NCI-H526 treated with DMSO at 0.1 percent for 48 hours (cell line): ENCODE measurements around the gene MIA.
"Not testable (repeated sequence)": the region's sequence is repeated elsewhere in the genome, so short reads cannot be mapped to it uniquely, and the experiment has no call there.

Experiments
- DNase-seq: peaks from one replicate; lab custom pipeline; 2025; lab: John Stamatoyannopoulos, UW

Gene MIA

GRCh38 chr19:40750874-40751537, 24.3 kb upstream of the MIA start, which contains the start of gene SNRPA:
TSS of gene SNRPA (plus strand) at chr19:40751203. CDS start at chr19:40751409, 206 bp downstream.
- DNase-seq: peak; percentile 97

- no peak for DNase-seq
These were observed 23.0 kb upstream of the MIA start for GRCh38 chr19:40752257-40752781.

DNA sequence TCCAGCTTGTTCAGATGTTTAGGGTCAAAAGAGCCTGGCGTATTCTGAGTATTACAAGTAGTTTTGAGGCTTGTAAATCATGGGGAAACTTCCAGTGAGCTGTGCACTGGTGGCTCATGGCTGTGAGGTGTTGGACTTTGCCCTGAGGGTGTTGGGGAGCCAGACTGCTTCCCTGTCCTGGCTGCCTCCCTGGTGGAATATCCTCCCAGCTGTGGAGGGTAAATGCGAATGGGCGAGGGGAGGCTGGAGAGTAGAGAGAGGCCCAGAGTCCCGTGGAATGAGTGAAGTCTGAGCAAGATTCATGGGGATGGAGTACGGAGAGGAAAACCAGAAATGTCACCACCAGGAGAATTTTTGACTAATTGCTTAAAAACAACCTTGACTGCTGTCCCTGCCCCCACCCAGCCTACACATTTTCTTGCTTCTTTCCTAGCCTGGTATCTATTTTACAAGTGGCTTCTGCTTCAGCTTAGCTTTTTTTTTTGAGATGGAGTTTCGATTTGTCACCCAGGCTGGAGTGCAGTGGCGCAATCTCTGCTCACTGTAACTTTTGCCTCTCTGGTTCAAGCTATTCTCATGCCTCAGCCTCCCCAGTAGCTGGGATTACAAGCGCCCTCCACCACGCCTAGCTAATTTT, 20.6 kb upstream of the MIA start:
- no peak for DNase-seq

GRCh38 chr19:40755248-40755624, 20.1 kb upstream of the MIA start:
- DNase-seq: no peak

DNA sequence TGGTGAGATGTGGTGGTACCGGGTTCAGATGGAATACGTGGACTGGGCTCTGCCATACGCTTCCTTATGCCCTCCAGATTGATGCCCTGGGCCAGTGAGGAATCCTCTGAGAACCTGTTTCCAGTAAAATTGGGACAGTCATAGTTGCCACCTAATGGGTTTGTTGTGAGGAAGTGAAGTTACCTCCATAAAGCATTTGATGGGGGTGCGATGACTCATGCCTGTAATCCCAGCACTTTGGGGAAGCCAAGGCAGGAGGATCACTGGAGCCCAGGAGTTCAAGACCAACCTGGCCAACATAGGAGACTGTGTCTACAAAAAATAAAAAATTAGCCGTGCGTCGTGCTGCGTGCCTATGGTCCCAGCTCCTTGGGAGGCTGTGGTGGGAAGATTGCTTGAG, 19.5 kb upstream of the MIA start:
- DNase-seq: no peak

GRCh38 chr19:40756502-40757110, 18.7 kb upstream of the MIA start:
- DNase-seq: no peak

GRCh38 chr19:40758491-40758890, 16.8 kb upstream of the MIA start:
- no peak for DNase-seq

- no peak for DNase-seq
These were observed 16.0 kb upstream of the MIA start for GRCh38 chr19:40759352-40759751.

- no peak for DNase-seq
These were observed 12.4 kb upstream of the MIA start for GRCh38 chr19:40762754-40763470.

- no peak for DNase-seq
These were observed 11.8 kb upstream of the MIA start for GRCh38 chr19:40763526-40763925.

DNA sequence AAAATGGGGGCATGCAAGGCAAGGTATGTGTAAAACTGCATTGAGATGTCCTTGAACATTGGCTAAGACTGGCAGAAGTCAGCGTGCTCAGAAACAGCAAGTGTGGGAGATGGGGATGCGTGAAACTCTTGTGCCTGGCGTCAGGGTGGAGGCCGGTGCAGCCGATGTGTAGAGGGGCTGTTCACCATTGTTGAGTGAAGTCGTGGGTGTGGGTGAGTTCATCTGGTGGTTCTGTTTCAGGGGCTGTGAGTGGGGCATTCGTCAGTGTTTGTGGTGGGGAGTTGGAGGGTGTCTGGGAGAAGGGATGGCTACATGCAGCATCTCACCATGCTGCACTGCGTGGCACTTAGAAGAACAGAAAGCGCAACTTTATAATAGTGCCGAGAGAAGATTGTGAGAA, 11.4 kb upstream of the MIA start:
- DNase-seq: no peak

- not testable (repeated sequence) for DNase-seq
These were observed 8.9 kb upstream of the MIA start for GRCh38 chr19:40766385-40766784.

DNA sequence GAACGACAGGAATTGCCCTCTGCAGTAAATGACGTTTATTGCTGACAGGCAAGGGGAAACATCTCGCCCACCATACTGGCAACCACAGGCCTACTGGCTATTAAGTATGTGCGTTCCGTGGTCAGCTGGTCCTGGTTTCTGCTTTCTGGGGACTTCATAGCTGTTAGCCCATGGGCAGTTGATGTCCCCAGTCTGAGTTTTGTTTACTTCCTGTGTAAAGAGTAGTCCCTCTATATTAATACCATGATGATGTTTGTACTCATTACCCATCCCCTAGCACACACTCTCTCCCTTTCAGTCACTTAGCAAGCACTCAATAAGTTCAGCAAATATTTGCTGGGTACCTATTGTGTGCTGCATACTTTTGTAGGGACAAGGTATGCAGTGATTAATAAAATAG, 6.5 kb upstream of the MIA start:
- no peak for DNase-seq

DNA sequence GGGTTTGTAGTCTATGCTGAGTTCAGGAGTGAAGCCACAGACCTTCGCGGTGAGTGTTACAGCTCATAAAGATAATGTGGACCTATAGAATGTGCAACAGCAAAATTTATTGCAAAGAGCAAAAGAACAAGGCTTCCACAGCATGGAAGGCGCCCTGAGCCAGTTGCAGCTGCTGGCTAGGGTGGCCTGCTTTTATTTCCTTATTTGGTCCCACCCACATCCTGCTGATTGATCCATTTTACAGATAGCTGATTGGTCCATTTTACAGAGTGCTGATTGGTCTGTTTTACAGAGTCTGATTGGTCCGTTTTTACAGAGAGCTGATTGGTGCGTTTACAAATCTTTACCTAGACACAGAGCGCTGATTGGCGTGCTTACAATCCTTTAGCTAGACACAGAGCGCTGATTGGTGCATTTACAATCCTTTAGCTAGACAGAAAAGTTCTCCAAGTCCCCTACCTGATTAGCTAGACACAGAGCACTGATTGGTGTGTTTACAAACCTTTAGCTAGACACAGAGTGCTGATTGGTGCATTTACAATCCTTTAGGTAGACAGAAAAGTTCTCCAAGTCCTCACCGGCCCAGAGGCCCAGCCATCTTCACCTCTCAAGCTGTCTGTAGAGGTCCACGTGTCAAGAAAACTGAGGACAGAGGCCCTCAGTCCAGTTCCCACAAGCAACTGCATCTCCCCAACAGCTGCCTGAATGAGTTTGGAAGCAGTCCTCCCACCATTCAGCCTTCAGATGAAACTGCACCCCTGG, 4.0 kb upstream of the MIA start:
- DNase-seq: not testable (repeated sequence)

- DNase-seq: no peak
These were observed 306 bp downstream of the MIA start for GRCh38 chr19:40775632-40776022.

GRCh38 chr19:40776364-40776763, 1.0 kb downstream of the MIA start:
- DNase-seq: no peak

GRCh38 chr19:40776932-40777644, 1.8 kb downstream of the MIA start:
- DNase-seq: peak; percentile 98

DNA sequence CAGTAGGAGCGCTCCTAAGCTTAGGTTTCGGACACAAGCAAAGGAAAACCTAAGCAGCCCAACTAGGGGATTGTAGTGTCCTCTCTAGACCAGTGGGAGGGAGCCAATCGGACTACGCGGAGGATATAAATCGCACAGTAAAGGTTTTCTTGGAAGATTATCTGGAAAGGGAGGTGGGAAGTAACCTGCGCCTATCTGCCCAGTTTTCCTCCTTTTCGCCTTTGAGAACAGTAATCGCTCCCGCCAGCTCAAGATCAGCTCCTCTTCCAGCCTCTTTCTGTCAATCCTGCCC, 2.3 kb downstream of the MIA start:
- DNase-seq: no peak

- peak; percentile 100 for DNase-seq
These were observed 2.8 kb downstream of the MIA start, which contains the start of gene RAB4B for GRCh38 chr19:40777937-40778705. TSS of gene RAB4B (plus strand) at chr19:40778247. CDS start at chr19:40778376, 129 bp downstream.

DNA sequence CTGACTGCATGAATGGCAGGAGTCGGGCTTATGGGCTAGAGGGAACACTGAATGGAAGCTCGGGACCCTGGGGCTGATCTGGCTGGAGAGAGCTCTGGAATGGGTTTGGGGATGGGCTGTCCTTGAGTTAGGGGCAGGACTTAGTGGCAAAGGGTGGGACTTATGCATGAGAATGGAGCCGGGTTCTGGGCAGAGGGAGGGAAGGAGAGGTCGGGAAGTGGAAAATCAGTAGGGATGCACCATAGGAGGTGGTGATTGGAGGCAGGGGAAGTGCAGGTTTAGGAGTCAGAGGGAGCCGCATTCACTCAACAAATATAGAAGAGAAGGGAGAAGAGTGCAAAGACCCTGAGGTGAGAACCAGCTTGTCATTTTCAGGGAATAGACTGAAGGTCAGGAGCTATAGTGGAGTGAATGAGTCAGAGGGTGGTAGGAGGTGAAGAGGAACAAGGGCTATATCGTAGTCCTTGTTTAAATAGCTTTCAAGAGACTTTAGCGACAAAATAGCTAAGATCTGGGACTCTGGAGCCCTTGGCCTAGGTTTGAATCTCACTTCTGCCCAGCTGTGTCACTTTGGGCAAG, 3.5 kb downstream of the MIA start:
- DNase-seq: no peak
